HepG2 (cell line): ENCODE data around the gene MAGEB18. TPM values are rescaled to one million over a fixed set of nuclear protein-coding genes. Genes with fewer than 3 reads are reported as not detected.

Experiments used
- ATAC-seq: fragments of 200-7000 bp; cut with Tn5 transposase; 3 replicates; pipeline ENCODE4 v1.9.1; 2020; ENCODE audit warnings: mild to moderate bottlenecking, moderate library complexity
- BruUV-seq: library from RNA; stranded (reverse); fragments of 400-500 nt; replicated peaks from 2 replicates; lab custom pipeline; 2021; lab: Mats Ljungman, UMichigan
- CTCF ChIA-PET: fragments of 300-600 bp; formaldehyde crosslinking; extraction: SDS; loops from one replicate; lab custom pipeline; 2021; ENCODE audit warnings: low total read pairs, inconsistent platforms, low intra/inter-chr PET ratio; lab: Yijun Ruan, JAX
- POLR2A ChIA-PET: fragments of 350-600 bp; sonication (Branson Sonifier 250); formaldehyde crosslinking; loops from one replicate; lab custom pipeline; 2020; ENCODE audit warnings: antibody characterized with exemption, inconsistent platforms; lab: Yijun Ruan, JAX
- DNase-seq: peaks from one replicate; pipeline ENCODE4 v3.0.0-alpha.2; 2015; ENCODE audit warnings: low spot score
- FAIRE-seq: peaks from 3 replicates; lab custom pipeline; 2011; peaks lifted over from hg19 to GRCh38; lab: Jason Lieb, UNC
- H2AFZ ChIP-seq: one replicate; pipeline ENCODE4 v1.6.1; 2011; ENCODE audit warnings: low read length, inconsistent platforms
- H3K27ac ChIP-seq: fragments of 300-600 bp; 3 replicates; pipeline ENCODE4 v1.8.0; 2011; ENCODE audit warnings: mixed run types, mild to moderate bottlenecking, mixed read lengths, low read length, inconsistent platforms; ENCODE audit not compliant: insufficient read depth; ENCODE audit errors: extremely low read length
- H3K27me3 ChIP-seq, 2 experiments: fragments of 200-600 bp in 1 of 2; 2 replicates in 1 of 2; 3 replicates in 1 of 2; pipeline versions ENCODE4 v1.6.0 to v1.8.0; 2011; ENCODE audit warnings: low read length in 2 of 2, mild to moderate bottlenecking in 2 of 2, moderate library complexity in 2 of 2, inconsistent platforms in 1 of 2; ENCODE audit not compliant: insufficient read depth in 2 of 2, control insufficient read depth in 1 of 2
- H3K36me3 ChIP-seq, 2 experiments: fragments of 200-600 bp in 1 of 2; replicated peaks in 1 of 2; 2 replicates in 1 of 2; 3 replicates in 1 of 2; pipeline versions ENCODE4 v1.5.1 to v1.8.0; 2011; ENCODE audit warnings: low read length in 2 of 2, inconsistent platforms in 1 of 2; ENCODE audit not compliant: insufficient read depth in 2 of 2, control insufficient read depth in 1 of 2
- H3K4me1 ChIP-seq: 2 replicates; pipeline ENCODE4 v1.5.1; 2012; ENCODE audit warnings: low read length, inconsistent platforms; ENCODE audit not compliant: insufficient read depth
- H3K4me2 ChIP-seq: 2 replicates; pipeline ENCODE4 v1.6.0; 2011; ENCODE audit warnings: low read depth, low read length, inconsistent platforms
- H3K4me3 ChIP-seq, 3 experiments: fragments of 200-600 bp in 1 of 3; sonication (generic), shearing (Covaris generic) in 1 of 3; replicated peaks in 1 of 3; 2 replicates each; pipeline ENCODE4 v1.5.1; 2011 to 2016; ENCODE audit warnings: low read length in 3 of 3, inconsistent platforms in 2 of 3, low read depth in 2 of 3, mild to moderate bottlenecking in 2 of 3, control low read depth in 1 of 3, mixed read lengths in 1 of 3; ENCODE audit not compliant: insufficient read depth in 1 of 3
- H3K79me2 ChIP-seq: one replicate; pipeline ENCODE4 v1.6.1; 2011; ENCODE audit warnings: low read length, inconsistent platforms; ENCODE audit not compliant: insufficient read depth
- H3K9ac ChIP-seq: 2 replicates; pipeline ENCODE4 v1.6.0; 2011; ENCODE audit warnings: mild to moderate bottlenecking, low read depth, low read length, inconsistent platforms; ENCODE audit not compliant: insufficient read depth
- H3K9me3 ChIP-seq: 2 replicates; pipeline ENCODE4 v1.5.1; 2012; ENCODE audit warnings: mild to moderate bottlenecking, low read length
- H4K20me1 ChIP-seq: 2 replicates; pipeline ENCODE4 v1.6.0; 2011; ENCODE audit warnings: inconsistent platforms, mild to moderate bottlenecking, low read length, moderate library complexity; ENCODE audit not compliant: insufficient read depth
- BRD4 ChIP-seq: sonication (generic); formaldehyde crosslinking; IDR thresholded peaks from 2 replicates; pipeline ENCODE4 v1.4.0; 2020; ENCODE audit warnings: missing genetic modification reagents
- CHD2 ChIP-seq: IDR thresholded peaks from 2 replicates; pipeline ENCODE4 v1.6.1; 2011; ENCODE audit warnings: low read depth, low read length, improper control_type of control experiment
- FUBP1 ChIP-seq: sonication (generic); formaldehyde crosslinking; IDR thresholded peaks from 2 replicates; pipeline ENCODE4 v1.5.1; 2020; ENCODE audit warnings: missing genetic modification reagents, mild to moderate bottlenecking, borderline replicate concordance
- GPN1 ChIP-seq: sonication (generic); formaldehyde crosslinking; IDR thresholded peaks from 2 replicates; pipeline ENCODE4 v1.5.1; 2020; ENCODE audit warnings: missing genetic modification reagents, borderline replicate concordance
- HNRNPH1 ChIP-seq: fragments of 200-400 bp; formaldehyde crosslinking; optimal IDR thresholded peaks from 2 replicates; pipeline ENCODE3; 2017; ENCODE audit warnings: mild to moderate bottlenecking, low read depth, low read length
- MED8 ChIP-seq: sonication (generic); formaldehyde crosslinking; IDR thresholded peaks from 2 replicates; pipeline ENCODE4 v1.8.1; 2023; ENCODE audit warnings: mild to moderate bottlenecking, missing genetic modification reagents; ENCODE audit not compliant: insufficient replicate concordance
- NFRKB ChIP-seq: fragments of 450-650 bp; IDR thresholded peaks from 2 replicates; pipeline ENCODE4 v1.6.1; 2017
- NKX3-1 ChIP-seq: sonication (generic); formaldehyde crosslinking; IDR thresholded peaks from 2 replicates; pipeline ENCODE4 v1.5.0; 2020; ENCODE audit warnings: missing genetic modification reagents
- RELA ChIP-seq: sonication (generic); formaldehyde crosslinking; IDR thresholded peaks from 2 replicates; pipeline ENCODE4 v1.4.0; 2020; ENCODE audit warnings: missing genetic modification reagents
- STAT6 ChIP-seq: sonication (generic); formaldehyde crosslinking; IDR thresholded peaks from 2 replicates; pipeline ENCODE4 v1.4.0; 2020; ENCODE audit warnings: missing genetic modification reagents, mild to moderate bottlenecking, borderline replicate concordance
- TCF7 ChIP-seq: sonication (generic); IDR thresholded peaks from 2 replicates; pipeline ENCODE4 v1.6.1; 2016; ENCODE audit warnings: antibody characterized with exemption, low read depth
- TOE1 ChIP-seq: sonication (generic); formaldehyde crosslinking; IDR thresholded peaks from 2 replicates; pipeline ENCODE4 v1.4.0; 2020; ENCODE audit warnings: mild to moderate bottlenecking, missing genetic modification reagents
- ZNF160 ChIP-seq: sonication (generic); formaldehyde crosslinking; IDR thresholded peaks from 2 replicates; pipeline ENCODE4 v1.8.0; 2022; ENCODE audit warnings: mild to moderate bottlenecking, inconsistent platforms, missing genetic modification reagents
- ZNF234 ChIP-seq: sonication (generic); formaldehyde crosslinking; conservative IDR thresholded peaks from 2 replicates; pipeline ENCODE4 v1.5.1; 2020; ENCODE audit warnings: mild to moderate bottlenecking, missing genetic modification reagents
- ZNF430 ChIP-seq: sonication (generic); formaldehyde crosslinking; IDR thresholded peaks from 2 replicates; pipeline ENCODE4 v1.9.0; 2021; ENCODE audit warnings: mild to moderate bottlenecking, missing genetic modification reagents
- ZNF784 ChIP-seq: sonication (generic); formaldehyde crosslinking; IDR thresholded peaks from 2 replicates; pipeline ENCODE4 v1.5.1; 2020; ENCODE audit warnings: missing genetic modification reagents, mild to moderate bottlenecking, borderline replicate concordance
- WGBS: methylation state at CpG from one replicate; pipeline ENCODE4 v1.1.6; 2017; ENCODE audit warnings: low lambda C conversion rate; 5-methylcytosine and 5-hydroxymethylcytosine counted together
- in situ Hi-C: cut with HindIII; loops from 2 replicates; pipeline ENCODE4 v1.10.0; 2017; ENCODE audit warnings: low pct_unique_long_range_greater_than_20kb; ENCODE audit not compliant: extremely low pct_ligation_motif_present
- intact Hi-C: fragments of 100-400 bp; cut with micrococcal nuclease; formaldehyde crosslinking; loops from one replicate; pipeline ENCODE4 v1.10.0; 2022; ENCODE audit not compliant: unreplicated experiment
- polyA plus RNA-seq, 8 experiments: library from polyadenylated mRNA; depleted of rRNA in 3 of 8; stranded (reverse) in 7 of 8; unstranded in 1 of 8; fragments of >200 nt; fragmentation: Illumina TruSeq in 4 of 8; extraction: Trizol in 4 of 8; gene quantifications; 2 replicates each; pipeline versions ENCODE4 v1.2.1 to v1.2.3, GENCODE V29; 2011 to 2016; ENCODE audit warnings: low read depth in 4 of 8, missing spikeins in 1 of 8, mixed read lengths in 1 of 8; ENCODE audit not compliant: insufficient read depth in 1 of 8
- total RNA-seq, 5 experiments: library from RNA; depleted of rRNA; stranded (reverse); fragments of >200 nt; fragmentation: Illumina TruSeq; extraction: Trizol; gene quantifications; 2 replicates each; pipeline ENCODE4 v1.2.3, GENCODE V29; 2016; ENCODE audit warnings: low read depth in 1 of 5

The MAGEB18 gene
- total and polyA plus RNA-seq, 2 of the 13 experiments (the other 11 are each of a cell fraction or from before 2014, with no cell fraction given) = not detected

GRCh38 chrX:26146024-26146423, 7.9 kb downstream of the MAGEB18 start:
- peaks cover 7% of the 10 kb centered on the region; the same call in 1 of the 2 replicates for H3K9me3 ChIP-seq
- in situ Hi-C loops (no loop called here), intact Hi-C loops (no loop called here)
- H3K9ac ChIP-seq = no peak overlapping the region
- no peak overlapping the region for H3K4me2 ChIP-seq
- ChIA-PET POLR2A (no interaction called here), CTCF (no interaction called here)
- no peaks in the 10 kb centered on the region for H3K79me2 ChIP-seq
- no TSS peak for BruUV-seq
- no peak for FAIRE-seq
- no peak for ATAC-seq
- H2AFZ ChIP-seq = no peak overlapping the region
- H4K20me1 ChIP-seq = no peaks in the 10 kb centered on the region
- 0% methylated on average over 2 of the region's 2 CpGs for WGBS
- H3K4me3 ChIP-seq = no peak overlapping the region
- TF ChIP-seq GPN1 (no peak), CHD2 (no peak), ZNF784 (CRISPR knock-in tag) (no peak), TCF7 (no peak), TOE1 (CRISPR knock-in tag) (no peak), ZNF430 (CRISPR knock-in tag) (no peak), BRD4 (CRISPR knock-in tag) (no peak), ZNF234 (CRISPR knock-in tag) (no peak), MED8 (CRISPR knock-in tag) (no peak)
- no peaks in the 10 kb centered on the region for H3K36me3 ChIP-seq
- H3K27ac ChIP-seq = no peak overlapping the region
- no peak for DNase-seq
- H3K4me1 ChIP-seq = no peaks in the 10 kb centered on the region
- H3K27me3 ChIP-seq = no peaks in the 10 kb centered on the region

GRCh38 chrX:26160301-26160700, 22.2 kb downstream of the MAGEB18 start, which contains the start of gene MAGEB6B:
Gene MAGEB6B, plus strand, starts transcription at chrX:26160601. Its CDS starts 0 bp downstream, at chrX:26160601.
- DNase-seq (no peak), FAIRE-seq (no peak), ATAC-seq (no peak)
- no peak within 1 kb of the TSS for H3K9ac ChIP-seq
- intact Hi-C loops (no loop called here), in situ Hi-C loops (no loop called here)
- H3K4me2 ChIP-seq = no peak within 1 kb of the TSS
- peaks cover 11% of the 10 kb centered on the region; the same call in 1 of the 2 replicates for H3K9me3 ChIP-seq
- CTCF ChIA-PET = no interaction called here
- no peaks in the 10 kb centered on the region for H4K20me1 ChIP-seq
- H3K4me1 ChIP-seq = no peaks in the 10 kb centered on the region
- H3K79me2 ChIP-seq = no peaks in the 10 kb centered on the region
- POLR2A ChIA-PET = no interaction called here
- H3K27me3 ChIP-seq = no peaks in the 10 kb centered on the region
- no peaks in the 10 kb centered on the region for H3K36me3 ChIP-seq
- no TSS peak for BruUV-seq
- no peak within 1 kb of the TSS for H3K4me3 ChIP-seq
- no CpG with 5 or more reads among the region's 10 CpGs for WGBS
- no peak within 1 kb of the TSS for H3K27ac ChIP-seq
- no peak within 1 kb of the TSS for H2AFZ ChIP-seq
- TF ChIP-seq RELA (CRISPR knock-in tag) (no peak), STAT6 (CRISPR knock-in tag) (no peak), NFRKB (no peak), HNRNPH1 (no peak), FUBP1 (CRISPR knock-in tag) (no peak), ZNF160 (CRISPR knock-in tag) (no peak), NKX3-1 (CRISPR knock-in tag) (no peak)
